CMK (cell line): ENCODE results near the gene ESR2.
"Not testable (repeated sequence)": the region's sequence is repeated elsewhere in the genome, so short reads cannot be mapped to it uniquely, and the experiment has no call there.

Experiments used
- DNase-seq: peaks from one replicate; pipeline ENCODE4 v3.0.0-alpha.2; 2010; ENCODE audit warnings: low read depth

ESR2 gene

GRCh38 chr14:64089920-64090319 is 204.3 kb downstream of the ESR2 start:
- no peak for DNase-seq

DNA sequence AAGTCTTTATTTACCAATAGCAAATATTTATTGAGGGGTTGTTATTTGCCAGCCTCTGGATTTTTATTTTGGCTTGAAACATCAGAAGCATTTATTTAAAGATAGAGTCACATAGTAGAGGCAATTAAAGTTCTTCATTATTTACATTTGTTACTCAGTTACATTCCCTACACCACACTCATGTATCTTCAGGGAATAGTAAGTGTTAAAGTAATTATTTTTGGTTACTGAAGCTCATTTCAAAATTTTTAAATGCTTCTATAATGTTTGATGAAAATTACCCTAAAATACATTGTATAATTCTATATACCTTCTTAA is 205.6 kb downstream of the ESR2 start:
- no peak for DNase-seq

DNA sequence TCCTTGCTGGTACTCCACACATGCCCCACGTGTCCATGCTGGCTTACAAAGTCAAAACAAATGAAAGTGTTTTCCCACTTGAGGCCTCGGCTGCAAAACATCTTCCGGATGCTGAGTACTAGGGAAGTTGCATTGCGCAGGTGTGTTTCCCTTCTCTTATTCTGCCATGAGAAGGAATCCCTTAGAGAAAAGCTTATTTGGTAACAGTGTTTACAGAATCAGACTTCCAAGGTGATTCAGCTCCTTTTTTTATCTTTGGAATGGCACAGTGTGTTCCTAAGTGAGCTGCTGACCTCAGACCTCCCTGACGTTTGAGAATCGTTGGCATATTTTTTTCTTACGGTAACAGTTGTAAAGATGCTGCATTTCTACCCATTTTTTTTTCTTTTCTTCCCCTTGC is 211.3 kb downstream of the ESR2 start:
- no peak for DNase-seq

GRCh38 chr14:64081174-64081746 is 212.9 kb downstream of the ESR2 start:
- no peak for DNase-seq

GRCh38 chr14:64080452-64080851 is 213.7 kb downstream of the ESR2 start:
- DNase-seq: no peak

DNA sequence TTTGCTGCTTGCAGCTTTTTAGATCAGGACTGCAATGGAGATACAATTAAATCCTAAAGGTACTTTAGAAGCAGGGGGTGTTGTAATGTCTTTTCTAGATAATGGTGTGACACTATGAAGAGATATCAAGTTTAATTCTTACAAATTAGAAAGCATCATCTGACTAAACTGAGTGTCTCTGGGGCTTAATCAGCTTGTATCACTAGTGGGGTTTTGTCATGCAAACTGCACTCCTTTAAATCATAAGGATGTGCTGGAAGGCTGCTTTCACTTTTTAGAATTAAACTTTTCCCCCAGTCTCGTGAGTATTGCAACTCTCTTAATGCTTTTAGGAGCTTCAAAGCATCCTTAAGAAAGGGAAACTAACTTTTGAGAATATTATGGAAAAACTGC is 218.6 kb downstream of the ESR2 start:
- no peak for DNase-seq

DNA sequence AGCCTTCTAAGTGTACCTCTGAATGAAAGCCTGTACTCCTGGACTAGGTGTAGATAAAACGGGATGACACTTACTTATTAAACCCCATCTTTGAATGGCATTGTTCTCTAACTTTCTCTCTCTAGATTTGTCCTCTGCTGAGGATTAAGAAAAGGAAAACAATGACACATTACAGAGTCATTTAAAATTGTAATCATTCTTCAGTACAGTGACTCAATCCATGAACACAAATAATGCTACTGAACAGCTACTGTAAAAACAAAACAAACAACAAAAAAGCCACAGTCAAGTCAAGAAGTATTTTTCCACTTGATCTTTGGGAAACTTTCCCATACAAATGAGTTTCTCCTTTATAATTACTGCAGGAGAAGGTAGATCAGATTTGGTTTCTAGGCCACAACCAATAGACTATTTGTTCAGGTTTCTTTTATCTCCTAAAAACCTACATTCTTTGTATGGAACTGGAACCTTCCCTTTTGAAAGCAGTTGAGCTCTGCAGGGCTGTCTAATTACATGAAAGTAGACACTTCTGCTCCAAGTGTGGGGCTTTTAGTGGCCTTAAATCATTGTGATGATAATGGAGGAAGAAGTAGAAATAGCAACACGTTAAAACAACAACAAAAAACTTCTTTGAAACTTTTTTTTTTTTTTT is 219.1 kb downstream of the ESR2 start:
- DNase-seq: no peak

GRCh38 chr14:64069634-64070359 is 224.4 kb downstream of the ESR2 start:
- DNase-seq: no peak

GRCh38 chr14:64064447-64064846 is 229.7 kb downstream of the ESR2 start:
- no peak for DNase-seq

DNA sequence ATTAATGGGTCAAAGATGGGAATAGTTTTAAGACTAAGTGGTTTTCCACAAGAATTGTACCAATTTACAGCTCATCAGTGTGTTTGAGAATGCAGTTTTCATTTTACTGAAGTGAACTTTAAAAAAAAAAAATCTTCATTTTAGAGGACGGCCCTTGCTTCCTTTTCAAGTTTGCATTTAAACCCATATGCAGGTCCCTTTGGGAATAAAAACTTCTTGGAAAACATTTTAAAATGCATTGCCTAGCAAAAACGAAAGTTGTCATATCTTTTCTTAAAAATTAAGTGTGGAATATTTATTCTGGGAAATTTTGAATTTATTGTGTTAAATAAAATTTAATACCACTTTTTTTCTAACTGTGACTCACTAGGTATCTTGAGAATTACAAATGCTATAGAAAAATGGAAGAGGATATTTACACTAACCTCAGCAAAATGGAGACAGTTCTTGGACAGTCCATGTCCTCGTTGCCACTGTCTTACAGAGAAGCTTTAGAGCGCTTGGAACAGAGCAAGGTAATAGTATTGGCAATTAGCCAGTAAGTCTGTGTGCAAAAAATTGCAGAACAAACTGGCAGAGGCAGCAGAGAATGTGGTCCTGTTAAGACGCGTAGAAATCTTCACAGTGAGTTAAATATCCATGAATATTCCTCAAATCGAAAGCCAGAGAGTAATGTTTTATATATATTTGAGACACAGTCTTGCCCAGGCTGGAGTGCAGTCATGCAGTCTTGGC is 231.6 kb downstream of the ESR2 start:
- no peak for DNase-seq

DNA sequence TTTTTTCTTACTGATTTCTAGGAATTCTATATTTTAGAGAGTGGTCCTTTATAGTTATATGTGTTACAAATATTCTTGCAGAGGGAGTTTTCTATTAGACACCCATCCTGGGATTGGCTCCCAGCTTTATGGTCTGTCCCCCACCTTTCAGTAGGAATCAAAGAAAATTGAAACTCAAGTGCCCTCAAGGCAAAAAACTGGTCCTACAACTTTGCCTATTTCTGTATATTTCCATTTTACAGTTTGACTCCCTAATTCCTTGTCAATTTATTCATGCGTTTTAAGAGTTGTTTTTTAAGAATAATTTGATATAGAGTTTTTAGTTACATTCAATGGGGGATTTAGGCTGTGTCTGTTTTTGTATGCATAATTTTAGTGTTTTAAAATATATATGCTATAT is 232.5 kb downstream of the ESR2 start:
- DNase-seq: no peak

DNA sequence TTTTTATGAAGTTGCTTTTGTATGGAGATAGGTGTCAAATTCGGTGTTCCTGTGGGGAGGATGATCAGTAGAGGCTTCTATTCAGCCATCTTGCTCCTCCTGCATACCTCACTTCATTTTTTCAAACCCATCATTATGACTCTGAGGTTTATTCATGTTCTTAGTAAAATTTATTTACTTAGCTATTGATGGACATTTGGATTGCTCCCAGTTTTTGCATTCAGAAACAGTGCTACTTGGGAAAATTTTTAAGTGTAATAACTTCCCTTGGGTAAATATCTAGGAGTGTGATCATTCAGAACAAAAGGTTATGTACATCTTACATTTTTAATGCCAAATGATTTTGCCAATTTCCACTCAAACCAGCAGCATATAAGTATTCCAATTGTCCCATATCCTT is 233.1 kb downstream of the ESR2 start:
- DNase-seq: no peak

DNA sequence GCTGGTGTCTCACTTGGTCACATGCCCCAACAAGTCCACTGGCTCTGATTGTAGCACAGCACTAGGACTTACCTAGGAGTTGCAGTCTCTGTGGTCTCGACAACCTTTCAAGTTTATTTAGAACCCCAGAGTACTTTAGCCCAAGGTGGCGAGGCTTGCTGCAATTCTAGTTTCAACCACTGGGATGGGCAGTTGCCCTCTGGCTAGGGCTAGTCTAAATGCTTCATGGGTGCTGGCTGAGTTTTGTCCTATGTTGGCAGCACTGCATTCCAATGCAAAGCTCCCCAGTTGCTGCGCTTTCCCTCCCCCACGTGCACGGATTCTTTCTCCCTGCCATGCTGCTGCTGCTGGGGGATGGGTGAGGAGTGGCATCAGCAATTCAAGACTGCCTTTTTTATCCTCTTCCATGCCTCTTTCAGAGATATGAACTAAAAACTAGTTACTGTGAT is 233.5 kb downstream of the ESR2 start:
- no peak for DNase-seq

DNA sequence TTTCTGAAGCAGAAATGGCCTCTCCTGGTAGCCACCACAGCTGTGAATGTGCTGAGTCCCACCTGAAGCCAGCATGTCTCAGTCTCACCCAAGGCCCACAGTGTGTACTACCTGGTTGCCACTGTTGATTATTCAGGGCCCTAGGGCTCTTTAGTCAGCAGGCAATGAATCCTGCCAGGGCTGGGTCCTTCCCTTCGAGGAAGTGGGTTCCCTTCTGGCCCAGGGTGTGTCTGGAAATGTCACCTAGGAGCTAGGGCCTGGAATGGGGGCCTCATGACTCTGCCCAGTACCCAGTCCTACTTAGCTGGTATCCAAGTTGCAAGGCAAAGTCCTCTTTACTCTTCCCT is 234.0 kb downstream of the ESR2 start:
- no peak for DNase-seq

GRCh38 chr14:64059454-64060198 is 234.5 kb downstream of the ESR2 start:
- DNase-seq: no peak

DNA sequence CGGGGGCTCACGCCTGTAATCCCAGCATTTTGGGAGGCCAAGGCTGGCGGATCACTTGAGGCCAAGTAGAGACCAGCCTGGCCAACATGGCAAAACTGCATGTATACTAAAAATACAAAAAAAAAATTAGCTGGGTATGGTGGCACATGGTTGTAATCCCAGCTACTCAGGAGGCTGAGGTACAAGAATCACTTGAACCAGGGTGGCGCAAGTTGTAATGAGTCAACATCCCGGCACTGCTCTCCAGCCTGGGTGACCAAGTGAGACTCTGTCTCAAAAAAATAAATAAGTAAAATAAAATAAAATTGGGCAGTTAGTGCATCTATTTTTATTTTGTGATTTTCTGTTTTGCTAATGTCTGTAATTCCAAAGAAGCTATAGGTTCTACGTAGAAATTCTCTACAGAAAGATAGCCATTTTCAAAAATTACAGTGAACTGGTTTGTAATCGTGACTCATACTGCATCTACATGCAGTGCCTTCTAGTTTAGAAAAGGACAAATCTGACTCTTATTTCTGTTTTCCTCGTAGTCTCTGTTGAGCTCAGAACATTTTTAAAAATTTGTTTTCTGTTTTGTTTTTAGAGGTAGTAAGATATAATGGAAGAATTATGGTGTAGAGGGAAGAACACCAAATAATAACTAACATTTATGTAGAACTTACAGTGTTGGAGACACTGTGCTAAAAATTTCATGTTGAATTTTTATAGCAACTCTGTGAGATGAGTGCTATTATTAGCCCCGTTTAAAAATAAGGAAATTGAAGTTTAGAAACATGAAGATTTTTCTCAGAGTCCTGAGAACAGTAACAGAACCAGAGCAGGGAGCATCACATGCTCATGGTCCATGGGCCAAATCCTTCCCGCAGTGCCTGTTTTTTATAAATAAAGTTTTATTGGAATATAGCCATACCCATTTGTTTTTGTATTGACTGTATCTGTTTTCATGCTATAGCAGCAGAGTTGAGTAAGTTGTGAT is 240.2 kb downstream of the ESR2 start:
- no peak for DNase-seq

- DNase-seq: no peak
Measured at GRCh38 chr14:64049616-64050381, 244.4 kb downstream of the ESR2 start.

DNA sequence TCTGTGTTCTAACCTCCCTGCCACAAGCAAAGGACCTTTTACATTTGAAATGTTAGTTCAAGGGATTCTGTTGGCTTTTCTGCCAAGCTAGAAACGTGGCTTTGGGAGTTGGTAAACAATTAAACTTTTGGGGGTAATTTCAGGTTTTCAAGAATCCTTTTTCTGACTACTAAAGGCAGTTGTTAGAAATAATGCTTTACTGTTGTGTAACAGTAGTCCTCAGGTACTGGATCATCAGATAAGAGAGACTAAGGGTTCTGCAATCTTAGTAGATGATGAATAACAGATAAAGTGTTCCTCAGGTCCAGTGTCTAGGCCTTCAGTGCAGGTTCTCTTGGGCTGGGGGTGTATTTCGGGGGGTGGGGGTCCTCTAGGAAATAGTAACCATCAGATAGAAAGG is 249.1 kb downstream of the ESR2 start:
- no peak for DNase-seq

DNA sequence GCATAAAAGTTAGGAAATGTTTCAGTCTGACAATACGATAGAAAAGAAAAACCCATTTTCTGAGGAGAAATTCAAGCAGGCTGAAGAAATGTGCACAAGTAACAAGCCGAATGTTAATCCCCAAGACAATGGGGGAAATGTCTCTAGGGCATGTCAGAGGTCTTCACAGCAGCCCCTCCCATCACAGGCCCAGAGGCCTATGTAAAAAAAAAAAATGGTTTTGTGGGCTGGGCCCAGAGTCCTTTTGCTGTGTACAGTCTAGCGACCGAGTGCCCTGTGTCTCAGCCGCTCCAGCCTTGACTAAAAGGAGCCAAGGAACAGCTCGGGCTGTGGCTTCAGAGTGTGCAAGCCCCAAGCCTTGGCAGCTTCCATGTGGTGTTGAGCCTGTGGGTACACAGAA is 250.9 kb downstream of the ESR2 start:
- DNase-seq: not testable (repeated sequence)

GRCh38 chr14:64040044-64040443 is 254.1 kb downstream of the ESR2 start:
- no peak for DNase-seq
